HK-2 (cell line): ENCODE data around the gene RBFOX1.

Source experiments
- DNase-seq: peaks from one replicate; pipeline ENCODE4 v3.0.0-alpha.2; 2018; ENCODE audit not compliant: unreplicated experiment

Gene RBFOX1

GRCh38 chr16:7332611-7333010 lies at the start of gene RBFOX1:
TSS of gene RBFOX1 (plus strand) at chr16:7332845.
- no peak for DNase-seq

DNA sequence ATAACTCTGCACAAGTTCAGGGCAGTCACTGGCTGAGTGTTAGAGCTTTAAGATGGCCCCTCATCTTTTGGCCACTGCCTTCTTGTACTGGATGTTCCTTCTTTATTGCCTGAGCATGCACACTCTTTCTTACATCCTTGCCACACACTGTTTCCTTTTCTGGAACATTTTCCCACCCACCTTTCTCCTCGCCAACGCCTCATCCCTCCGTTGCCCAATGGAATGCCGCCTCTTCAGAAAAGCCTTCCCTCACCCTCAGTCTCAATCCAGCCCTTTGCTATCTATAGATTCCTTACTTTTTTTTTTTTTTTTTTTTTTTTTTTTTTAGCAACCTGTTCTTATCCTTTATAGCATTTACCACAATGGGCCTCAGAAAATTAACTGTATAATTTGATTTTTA lies 47.9 kb upstream of the RBFOX1 start:
- DNase-seq = no peak

GRCh38 chr16:7285520-7285919 lies 47.1 kb upstream of the RBFOX1 start:
- DNase-seq = no peak

DNA sequence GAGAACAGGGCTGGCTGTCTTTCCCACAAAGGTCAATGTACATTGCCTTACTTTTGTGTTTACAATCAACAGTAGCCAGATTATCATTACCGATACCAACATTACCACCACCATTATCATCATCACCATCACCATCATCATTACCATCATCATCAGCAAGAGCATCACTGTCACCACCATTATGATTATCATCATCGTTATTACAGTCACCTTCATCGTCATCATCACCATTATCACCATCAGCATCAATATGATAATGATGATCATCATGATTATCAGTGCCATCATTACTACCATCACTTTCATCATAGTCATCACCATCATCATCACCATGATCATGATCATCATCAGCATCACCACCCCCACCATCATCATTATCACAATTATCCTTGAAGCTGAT lies 43.3 kb upstream of the RBFOX1 start:
- no peak for DNase-seq

- DNase-seq = no peak
Observed at GRCh38 chr16:7290682-7291081, 42.0 kb upstream of the RBFOX1 start.

DNA sequence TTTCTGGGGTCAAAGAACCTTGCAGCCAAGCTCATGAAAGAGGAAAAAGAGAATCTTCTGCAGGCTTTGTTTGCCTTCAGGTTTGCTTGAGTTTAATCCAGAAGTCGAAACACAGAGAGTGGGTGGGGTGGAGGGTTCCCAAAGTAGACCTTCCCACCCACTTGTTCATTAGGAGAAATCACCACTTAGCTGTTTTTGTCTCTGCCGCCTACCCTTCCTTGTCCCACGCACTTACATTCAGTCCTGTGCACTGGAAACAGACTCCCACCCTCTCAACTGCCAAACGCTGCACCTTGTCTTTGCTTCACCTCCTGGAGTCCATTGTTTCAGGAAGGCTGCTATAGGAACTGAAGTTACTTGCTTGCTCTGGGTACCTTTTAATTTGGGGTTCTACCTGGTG lies 38.6 kb upstream of the RBFOX1 start:
- no peak for DNase-seq

DNA sequence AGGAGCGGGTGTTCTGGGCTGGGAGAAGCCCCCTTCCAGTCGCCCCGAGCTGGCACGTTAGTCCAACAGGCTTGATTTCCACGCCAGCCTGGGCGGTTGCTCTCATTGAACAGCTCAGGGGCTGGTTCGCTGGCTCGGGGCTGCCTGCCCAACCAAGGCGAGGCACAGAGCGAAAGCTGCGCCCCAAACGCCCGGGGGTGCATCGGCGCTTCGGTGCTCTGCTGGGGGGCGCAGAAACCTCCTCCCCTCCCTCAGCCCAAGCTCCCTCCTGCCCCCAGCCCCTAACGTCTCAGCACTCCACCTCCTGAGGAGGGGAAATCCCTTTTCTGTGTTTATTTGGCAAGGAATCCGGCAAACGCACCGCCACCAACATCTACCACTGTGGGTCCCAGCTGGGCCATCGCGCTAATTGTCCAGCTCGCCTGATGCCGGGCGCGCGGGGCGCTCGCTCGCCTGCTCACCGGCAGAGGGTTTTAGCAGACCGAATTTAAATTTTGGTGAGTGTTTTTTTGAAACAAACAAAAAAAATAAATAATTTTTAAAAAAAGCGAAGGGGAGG lies 29.5 kb upstream of the RBFOX1 start:
- no peak for DNase-seq

DNA sequence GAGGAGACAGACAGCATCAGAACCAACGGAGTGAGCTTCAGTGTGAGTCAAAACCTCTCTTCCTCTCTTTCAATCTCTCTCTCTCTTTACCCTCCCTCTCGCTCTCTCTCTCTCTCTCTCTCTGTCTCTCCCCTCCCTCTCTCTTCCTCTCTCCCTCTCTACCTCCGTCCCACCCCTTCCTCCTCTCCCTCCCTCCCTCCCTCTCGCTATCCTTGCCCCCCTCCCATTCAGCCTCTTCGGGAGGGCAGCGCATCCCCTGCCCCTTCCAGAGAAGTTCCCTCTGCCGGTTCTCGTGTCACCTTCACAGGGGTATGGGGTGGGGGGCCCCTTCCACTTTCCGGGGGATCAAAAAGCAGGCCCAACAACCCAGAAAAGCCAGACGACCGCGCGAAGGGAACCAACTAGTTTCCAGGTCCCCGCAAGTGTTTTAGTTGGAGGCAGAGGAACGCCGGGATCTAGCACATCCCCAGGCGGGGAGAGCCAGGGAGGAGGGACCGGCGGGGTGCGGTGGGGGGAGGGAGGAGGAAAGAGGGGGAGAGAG lies 28.9 kb upstream of the RBFOX1 start:
- DNase-seq = no peak

DNA sequence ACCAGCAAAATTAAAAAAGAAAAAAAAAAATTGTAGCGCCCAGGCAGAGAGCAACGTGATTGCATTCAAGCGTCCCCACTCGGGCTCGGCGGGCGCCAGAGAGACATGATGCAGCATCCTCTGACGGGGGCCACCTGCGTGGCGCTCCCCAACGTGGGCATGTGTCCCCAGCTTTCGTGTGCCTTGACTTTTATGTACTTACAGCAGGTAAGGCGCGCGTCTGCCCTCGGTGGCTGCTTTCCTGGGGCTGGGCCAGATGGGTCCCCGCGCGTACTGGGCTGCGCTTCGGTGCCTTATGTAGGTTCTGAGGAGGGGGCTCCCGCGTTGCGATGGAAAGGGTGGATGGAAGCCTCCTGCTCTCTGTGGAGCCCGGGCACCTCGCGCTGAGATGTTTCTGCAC lies 28.4 kb upstream of the RBFOX1 start:
- no peak for DNase-seq

DNA sequence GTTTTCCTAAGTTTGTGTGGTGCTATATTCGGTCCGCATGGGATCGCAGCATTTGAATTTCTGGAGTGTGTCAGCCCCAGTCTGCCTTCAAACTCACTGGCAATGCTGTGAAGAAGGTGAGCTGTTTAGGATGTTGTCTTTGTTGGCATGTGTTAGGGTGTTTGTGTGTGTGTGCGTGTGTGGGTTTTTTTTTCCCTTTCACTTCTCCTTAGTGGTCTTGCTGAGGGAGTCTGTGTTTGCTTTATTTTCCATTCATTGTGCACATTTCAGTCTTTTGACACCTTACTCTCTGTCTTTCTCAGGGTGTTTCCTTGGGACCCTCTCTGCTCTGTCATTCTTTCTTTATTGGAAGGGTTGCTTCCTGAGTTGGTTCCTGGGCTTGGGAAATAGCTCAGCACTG lies 27.7 kb upstream of the RBFOX1 start:
- DNase-seq = no peak

GRCh38 chr16:7313170-7313569 lies 19.5 kb upstream of the RBFOX1 start:
- no peak for DNase-seq

DNA sequence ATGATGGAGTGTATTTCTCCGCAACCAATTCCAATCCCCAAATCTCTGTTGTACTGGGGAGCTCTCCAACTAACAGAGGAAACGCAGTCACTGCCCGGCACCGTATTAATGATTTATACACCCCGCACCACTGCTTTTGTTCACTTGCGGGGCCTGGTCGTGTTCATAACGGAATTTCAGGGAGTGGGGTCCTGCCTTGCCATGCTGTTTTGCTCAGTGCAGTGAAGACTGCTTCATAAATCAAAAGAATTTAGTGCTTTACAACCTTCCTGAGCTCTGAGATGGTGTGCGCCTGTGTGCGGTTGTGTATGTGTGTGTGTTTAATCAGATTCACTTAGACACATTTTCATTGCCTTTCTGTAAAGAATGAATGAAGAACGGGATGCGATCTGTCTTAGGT lies 18.5 kb upstream of the RBFOX1 start:
- DNase-seq = no peak

DNA sequence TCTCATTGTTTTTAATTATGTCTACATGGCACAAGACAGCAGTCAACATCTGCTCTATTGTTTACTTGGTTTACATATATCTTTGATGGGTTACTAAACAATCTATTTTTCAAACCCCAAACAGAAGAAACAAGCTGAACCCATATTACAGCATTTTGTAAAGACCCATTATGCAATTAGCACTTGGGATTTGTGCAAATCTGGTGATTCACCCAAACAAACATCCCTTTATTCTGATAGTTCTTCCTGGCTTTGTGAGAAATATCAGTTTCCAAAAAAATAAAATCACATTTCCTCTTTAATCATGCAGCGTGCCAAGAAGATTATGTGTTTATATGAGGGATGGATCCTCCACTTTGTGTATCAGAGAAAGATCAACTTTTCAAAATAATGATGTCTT lies 16.8 kb upstream of the RBFOX1 start:
- DNase-seq = no peak

DNA sequence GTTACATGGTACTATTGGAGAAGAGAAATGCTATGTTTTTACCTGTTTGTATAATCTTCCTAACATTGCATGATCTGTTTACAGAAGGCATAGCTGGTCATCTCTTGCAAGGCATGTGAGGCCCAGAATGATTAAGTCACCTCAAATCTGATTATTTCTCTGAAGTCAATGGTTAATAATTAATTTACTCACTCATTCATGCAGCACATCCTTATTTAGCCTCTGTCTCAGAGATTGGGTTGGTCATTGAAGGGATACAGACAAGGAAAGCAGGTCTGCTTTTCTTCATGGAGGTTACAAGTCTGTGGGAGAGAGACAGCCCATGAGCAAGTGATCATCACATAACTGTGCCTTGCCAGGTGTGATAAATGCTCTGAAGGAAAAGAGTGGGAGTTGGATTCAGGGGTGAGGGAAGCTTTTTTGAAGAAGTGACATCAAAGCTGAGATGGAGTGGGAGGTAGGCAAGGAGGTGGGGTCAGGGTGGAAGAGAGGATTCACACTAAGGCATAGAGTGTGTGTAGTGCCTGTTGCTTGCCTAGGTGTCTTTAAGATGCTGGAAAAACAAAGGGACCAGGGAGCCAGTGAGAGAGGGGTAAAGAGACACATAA lies 16.3 kb upstream of the RBFOX1 start:
- no peak for DNase-seq

DNA sequence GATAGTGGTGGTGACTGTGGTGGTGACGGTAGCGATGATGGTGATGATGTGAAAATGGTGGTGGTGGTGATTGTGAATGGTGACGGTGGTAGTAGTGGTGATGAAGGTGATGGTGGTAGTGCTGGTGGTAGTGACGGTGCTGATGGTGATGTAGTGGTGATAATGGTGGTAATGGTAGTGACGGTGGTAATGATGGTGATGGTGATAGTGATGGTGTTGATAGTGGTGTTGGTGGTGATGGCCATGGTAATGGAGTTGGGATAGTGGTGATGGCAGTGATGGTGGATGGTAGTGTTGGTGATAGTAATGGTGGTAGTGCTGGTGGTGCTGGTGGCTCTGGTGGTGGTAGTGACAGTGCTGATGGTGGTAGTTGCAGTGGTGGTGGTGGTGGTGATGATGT lies 14.7 kb upstream of the RBFOX1 start:
- DNase-seq = no peak

GRCh38 chr16:7318686-7319085 lies 14.0 kb upstream of the RBFOX1 start:
- no peak for DNase-seq

GRCh38 chr16:7319514-7319913 lies 13.1 kb upstream of the RBFOX1 start:
- no peak for DNase-seq

DNA sequence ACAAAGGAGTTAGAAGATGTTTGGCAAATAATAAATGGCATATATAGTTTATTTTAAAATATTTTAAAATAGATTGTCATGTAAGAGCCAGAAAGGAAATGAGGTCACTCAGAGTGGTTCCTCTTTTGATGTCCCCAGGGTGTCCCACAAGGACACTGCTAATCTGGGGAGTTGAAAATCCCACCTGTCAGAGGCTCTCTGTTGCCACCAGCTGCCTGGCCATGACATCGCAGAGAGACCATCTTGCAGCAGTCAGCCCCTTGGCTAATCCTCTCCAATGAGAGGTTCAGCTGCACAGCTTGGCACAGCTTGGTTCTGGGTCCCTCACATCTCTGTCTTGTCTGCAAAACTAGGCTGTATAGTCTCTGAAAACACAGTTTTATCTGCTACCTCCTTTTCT lies 11.0 kb upstream of the RBFOX1 start:
- DNase-seq = no peak

DNA sequence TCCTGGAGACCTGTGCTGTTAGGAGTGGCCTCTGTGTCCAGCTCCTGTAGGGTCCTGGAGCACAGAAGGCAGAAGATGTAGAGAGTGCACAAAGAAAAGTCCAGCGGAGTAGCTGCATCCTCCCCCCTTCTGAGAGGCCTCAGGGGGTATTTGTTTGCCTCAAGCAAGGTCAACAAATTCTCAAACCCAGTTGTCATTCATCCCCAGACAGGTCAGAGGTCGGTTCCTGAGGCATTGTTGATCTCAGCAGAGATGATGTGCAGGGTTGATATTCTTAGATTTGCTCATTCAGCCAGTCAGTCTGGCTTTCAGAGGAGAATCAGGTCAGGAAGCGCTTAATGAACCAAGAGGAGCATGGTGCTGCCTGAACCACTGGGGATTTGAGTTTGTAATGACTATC lies 8.3 kb upstream of the RBFOX1 start:
- no peak for DNase-seq

DNA sequence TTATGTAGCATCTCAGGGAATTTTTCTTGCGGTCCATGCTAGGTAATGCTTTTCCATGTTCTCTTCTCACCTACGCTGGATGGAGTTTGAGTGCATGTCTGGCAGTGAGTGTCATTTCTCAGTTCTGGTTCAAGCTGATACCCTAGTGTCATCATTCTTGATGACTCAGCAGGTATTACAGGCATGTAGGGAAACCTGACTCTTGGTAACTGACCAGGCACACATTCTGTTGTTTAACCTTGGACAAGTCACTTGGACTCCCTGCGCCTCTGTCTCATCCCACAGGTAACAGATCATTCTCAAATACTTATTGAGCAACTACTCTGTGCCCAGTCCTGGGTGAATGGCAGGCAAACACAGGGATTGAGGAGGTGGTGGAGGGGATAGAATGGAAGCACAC lies 6.8 kb upstream of the RBFOX1 start:
- no peak for DNase-seq

GRCh38 chr16:7330709-7331108 lies 1.9 kb upstream of the RBFOX1 start:
- DNase-seq = no peak

GRCh38 chr16:7331997-7332396 lies 648 bp upstream of the RBFOX1 start:
- DNase-seq = no peak

DNA sequence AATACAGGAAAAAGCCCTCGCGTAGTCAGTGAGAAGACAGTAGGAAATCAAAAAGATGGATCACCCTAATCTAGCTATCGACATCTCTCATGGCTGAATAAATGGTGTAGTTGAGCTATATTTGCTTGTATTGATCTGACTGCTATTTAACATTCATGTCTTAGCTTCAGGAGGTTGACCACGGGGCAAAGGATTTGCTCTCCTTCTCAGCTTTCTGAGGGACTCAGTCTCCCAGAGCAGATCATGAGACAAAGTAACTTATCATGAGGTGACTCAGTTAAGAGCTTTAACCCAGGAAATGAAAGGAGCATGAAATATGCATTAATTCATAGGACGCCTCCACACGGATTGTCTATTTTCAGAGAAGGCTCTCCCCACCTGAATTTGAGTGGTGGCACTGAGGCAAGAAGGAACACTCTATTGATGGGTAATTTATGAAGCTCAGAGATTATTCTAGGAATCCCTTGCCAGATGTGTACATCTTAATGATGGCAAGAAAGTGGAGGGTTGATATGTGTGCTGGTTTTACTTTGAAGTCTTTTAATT lies 608 bp downstream of the RBFOX1 start:
- no peak for DNase-seq
